ENCODE results near the gene LNX1.
A peak's percentile ranks its signal among the peaks of the same experiment; 100 is the strongest.

LNX1 gene

DNA sequence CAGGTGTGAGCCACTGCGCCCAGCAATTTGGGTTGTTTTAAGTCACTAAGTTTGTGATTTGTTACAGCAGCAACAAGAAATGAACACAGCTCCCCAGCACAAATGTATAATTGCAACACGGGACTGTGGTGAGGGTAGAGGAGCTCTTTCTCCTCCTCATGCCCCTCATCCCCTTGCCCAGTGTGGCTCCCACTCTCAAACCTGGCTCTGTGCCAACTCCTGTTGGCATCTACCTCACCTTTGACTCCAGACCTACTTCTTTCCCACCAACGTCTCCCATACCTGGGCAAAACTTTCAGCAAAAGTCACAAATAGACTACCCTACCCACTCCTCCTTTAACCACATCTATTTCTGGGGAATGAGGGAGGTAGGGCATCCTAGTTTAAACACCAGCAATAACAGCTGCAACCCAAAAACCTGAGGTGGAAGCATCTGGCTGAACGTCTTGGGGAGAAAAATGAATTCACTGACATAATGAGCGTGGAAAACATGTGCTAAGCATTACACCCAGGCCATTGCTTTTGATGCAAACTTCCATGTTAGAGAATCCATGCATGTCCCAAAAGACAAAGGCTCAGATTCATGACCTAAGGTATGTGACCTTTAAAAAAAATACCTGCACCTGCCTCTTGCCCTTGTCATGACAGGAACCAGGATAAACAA lies 19.2 kb downstream of the LNX1 start:
- DNase-seq, result no peak

DNA sequence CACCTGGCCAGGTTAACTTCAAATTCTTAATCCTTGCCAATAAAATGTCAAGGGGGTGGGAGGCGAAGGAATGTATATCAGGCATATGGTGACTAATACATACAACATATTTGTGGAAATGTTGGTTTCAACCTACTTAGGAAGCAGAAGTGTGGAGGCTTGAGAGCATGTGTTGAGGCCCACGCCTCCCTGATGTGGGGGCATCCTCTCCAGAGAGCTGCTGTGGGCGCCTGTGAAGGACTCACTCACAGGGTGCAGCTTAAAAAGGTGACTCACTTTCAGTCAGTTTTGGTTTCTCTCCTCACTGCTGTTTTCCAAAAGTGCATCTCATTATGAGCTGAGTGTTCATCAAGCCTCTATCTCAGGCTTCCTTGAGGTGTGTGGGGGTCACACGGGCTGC lies 27.5 kb downstream of the LNX1 start:
- DNase-seq, result no peak

DNA sequence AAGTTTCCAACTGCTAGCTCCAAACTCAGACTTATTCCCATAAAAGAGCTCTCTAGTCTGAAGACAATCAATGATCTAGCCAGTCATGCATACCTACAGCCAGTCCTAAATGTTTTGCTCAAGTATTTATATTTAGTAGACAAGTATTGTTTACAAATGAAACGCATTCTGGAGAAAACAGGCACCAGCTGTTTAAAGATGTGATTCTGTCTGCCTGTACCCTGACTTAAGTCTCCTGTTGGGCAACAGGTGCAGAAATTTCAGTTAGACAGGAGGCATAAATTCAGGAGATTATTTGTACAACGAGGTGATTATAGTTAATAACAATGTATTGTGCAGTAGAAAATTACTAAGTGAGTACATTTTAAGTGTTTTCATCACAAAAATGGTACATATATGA lies 28.9 kb downstream of the LNX1 start:
- DNase-seq, result no peak

DNA sequence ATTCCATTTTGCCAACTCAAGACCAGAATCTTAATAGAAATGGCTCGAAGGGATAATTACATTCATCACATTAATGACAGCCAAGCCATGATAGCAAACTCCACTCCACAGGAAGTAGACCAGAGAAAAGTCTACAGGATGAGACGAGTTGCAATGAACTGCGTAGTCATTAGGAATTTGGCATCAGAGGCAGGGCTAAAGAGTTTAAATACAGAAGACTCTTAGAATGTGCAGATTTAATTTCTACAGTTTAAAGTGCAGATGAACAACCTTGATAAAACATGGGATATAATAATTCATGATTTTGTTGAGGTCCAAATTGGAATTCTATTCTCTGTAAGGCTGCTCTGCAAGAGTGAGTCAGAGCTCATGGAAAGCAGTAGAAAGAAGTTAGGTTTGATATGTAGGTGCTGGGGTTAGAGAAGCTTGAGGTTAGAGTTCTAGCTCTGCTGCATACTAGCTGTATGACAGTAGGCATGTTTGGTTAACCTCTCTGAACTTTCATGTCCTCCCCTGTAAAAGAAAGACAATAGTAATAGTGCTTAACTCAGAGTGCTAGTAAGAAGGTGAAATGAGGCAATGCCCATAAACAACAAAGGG lies 32.2 kb downstream of the LNX1 start:
- DNase-seq, result no peak

DNA sequence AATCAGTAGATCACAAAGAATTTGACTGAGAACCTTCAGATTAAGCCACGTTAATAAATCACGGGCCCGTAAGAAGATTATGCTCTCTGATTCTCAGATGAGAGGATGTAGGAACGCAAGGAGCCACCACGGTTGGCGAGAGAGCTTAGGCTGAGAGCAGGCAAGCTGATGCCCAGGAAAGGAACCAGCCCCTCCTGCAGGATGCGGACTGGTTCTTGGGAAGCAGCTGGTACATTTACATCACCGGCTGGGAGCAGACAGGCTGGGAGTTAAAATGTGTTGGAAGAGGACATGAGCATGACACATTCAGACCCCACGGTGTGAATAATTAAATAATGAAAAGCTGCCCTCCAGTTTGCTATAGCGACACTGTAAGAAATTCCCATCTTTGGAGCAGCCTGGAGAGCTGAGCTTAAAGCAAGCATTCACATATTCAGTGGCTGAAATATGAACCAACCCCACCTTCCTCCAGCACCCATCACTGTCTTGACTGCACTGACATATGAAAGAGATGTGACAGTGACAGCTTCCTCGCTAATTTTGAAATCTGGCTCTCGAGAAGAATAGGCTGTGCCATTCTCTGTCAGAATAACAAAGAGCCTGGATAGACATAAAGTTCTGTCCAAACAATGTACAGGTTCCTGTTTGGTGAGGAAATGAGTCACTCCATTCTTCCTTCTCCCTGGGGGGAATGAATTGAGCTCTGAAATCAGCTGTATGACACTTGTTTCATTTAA lies 33.1 kb downstream of the LNX1 start:
- peak; percentile 31 to 73 for DNase-seq

DNA sequence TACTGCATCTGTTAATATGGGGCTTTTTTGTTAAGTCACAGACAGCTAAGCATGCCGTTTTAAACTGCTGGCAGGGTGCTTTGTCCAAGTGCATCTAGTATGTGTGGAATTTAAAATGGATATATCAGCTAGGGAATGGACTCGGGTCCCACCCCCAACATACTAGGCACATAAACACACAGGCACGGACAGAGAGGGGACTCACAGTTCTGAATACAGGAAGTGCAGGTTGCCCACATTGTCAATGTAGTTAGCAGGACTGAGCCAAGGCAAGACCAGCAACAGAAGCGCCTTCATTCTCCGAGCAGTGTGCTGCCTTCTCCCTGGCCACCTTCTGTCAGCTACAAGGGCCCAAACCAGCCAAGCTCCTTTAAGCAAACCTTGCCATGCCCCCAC lies 33.6 kb downstream of the LNX1 start:
- DNase-seq, result peak in 1 of 2 experiments; percentile 65

DNA sequence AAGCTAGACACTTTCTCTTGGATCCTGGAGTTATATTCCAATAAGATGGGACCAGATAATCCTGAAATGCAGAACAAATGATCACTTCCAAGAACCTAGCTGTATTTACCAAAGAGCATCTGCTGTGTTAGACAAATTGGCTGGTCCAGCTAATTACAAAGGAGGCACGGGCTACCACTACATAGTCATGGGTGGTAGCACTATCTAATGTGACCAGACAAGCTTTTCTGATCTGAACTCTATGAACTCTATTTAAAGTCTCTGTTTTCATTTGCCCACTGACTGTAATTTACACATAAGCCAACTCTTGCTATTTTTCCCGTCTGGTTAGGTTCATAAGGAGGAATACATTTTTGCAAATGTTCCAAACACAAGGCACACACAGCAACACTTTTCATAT lies 34.6 kb downstream of the LNX1 start:
- DNase-seq, result peak in 1 of 2 experiments; percentile 4

DNA sequence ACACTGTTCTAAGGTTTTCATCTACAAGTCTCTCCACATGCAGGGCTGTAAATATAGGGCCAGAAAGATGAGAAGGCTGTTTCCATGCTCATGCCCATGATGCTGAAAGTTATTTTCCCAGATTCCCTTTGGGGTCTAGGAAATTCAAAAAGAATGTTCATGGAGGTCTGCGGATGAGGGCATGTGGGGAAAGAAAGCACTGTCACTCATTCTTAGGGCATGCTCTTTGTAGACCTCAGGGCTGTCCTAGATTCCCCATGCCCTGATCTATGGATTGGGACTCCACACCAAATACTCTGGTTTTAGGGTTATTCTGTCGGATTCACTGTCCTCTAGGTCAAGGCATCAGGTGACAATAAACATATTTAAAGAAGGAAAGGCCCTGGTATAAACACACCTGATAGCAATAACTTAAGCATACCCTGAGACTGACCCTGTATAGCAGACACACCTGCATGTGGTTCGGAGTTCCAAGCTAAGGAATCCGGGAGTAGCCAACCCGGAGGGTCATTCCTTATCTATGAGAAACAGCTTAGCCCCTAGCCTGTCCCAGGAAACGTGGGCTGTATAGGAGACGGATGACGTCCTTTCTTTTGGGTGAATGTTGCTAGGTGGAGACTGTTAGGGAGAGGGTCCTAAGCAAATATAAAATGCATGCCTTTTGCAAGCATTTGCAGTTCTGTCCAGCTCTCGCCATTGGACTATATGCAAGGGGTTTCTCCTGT lies 37.6 kb downstream of the LNX1 start:
- DNase-seq, result no peak

DNA sequence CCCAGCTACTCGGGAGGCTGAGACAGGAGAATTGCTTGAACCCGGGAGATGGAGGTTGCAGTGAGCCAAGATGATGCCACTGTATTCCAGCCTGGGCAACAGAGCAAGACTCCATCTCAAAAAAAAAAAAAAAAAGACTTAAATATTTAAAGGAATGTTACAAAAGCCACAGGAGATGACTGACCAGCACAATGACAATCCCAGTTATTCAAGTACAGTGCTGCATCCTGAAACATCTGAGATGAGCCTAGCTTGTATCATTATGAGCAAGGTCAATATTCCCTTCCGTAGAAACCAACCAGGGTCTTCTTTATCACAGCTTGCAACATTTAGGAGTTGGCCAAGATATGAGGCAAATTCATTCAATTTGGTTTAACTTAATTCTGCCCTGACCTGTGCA lies 38.6 kb downstream of the LNX1 start:
- DNase-seq, result no peak

DNA sequence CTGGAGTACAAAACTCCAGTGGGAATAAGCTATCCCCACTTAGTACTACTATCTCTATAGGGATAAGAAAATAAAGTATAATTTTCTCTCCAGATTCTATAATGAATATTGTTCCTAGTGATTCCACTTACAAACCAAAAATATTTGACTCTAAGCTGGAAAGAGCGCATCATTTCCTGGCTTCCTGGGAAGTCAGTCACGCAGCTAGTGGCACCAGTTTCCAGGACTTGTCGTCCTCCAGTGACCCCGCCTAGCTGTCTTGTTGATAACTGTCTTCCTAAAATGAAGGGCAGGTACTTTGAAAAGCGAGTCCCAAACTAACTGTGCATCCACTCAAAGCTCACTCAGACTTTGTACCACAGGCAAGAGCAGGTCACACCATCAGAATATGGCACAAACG lies 39.3 kb downstream of the LNX1 start:
- no peak for DNase-seq

DNA sequence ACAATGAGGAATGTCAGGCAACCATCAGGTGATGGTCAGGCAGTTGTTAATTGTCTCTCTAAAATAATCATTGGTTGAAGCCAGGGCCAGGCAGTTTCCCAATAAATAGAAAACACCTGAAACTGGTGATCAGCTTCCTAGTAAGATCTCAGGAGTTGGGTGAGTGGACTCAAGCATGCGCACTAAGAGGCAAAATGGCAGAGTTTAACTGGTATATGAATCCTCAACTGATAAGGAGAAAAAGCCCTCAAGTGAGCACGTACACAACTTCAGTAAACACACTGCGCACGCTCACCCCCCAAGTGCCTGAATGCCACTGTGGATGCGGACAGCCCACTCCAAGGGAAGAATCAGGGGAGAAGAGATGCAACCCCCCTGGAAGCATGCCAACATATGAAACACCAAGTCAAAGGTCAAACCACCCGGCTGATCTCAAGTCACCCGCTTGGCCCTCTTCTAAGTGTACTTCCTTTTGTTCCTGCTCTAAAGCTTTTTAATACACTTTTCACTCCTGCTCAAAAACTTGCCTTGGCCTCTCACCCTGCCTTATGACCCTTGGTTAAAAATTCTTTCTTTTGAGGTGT lies 39.9 kb downstream of the LNX1 start:
- no peak for DNase-seq

DNA sequence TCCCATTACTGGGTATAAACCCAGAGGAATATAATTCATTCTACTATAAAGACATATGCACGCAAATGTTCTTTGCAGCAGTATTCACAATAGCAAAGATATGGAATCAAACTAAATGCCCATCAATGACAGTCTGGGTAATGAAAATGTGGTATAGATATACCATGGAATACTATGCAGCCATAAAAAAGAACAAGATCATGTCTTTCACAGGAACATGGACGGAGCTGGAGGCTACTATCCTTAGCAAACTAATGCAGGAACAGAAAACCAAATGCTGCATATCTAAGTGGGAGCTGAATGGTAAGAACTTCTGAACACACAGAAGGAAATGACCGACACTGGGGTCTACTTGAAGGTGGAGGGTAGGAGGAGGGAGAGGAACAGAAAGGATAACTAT lies 42.6 kb downstream of the LNX1 start:
- no peak for DNase-seq

DNA sequence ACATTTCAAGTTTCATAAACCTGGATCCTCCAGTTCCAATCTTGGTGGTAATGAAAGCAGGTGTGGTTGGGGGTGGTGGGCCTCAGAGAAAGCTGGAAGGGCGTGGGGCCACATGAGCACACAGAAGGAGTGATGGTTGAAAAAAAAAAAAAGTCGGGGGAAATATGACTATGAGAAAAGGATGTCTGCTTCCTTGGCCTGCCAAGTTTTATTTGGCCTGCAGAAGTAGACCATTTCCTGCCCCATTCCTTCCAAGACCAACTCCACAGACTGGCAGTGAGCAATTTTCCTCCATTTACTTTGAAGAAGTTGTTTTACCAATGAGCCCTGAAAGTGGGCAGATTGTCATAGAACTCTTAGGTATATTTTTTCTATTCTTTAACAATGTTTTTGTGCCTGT lies 43.3 kb downstream of the LNX1 start:
- DNase-seq, result no peak

DNA sequence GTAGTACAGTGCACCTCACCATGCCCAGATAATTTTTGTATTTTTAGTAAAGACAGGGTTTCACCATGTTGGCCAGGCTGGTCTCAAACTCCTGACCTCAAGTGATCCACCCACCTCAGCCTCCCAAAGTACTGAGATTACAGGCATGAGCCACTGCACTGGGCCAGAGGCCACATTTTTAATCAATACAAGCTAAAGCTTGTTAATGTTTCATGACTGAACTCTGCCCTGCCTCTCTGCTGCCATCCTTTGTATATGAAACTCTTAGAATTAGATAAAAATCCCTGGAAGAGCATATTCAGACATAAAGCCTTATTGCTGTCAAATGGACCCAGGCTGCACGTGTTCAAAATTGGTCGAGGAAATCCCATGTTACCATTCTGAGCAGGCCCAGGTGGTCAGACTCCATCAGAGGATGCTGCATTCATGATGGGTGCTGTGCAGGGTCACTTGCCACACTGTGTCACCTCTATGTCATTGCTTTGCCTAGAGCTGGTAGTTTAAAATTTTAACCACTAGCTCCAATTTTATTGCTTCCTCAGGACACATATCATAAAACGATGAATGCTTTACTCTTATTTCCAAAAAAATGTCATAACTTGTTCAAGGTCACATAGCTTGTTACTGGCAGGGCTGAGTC lies 45.2 kb downstream of the LNX1 start:
- DNase-seq, result no peak

DNA sequence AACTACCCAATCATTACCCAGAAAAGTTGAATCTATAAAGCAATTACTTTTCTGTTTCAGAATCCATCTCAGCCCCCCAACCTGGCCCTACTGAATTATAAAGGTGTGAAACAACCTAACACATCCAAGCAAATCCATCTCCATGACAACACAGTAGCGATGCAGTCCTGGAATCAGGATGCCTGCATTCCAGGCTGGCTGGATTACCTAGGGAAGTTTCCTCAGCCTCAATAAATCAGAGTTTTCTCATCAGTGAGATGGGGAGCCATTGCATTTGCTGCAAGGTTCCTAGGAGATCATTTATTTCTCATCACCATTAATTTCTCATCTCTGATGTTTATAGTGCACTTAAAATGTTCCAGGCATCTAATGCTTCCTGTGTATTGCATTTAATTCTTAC lies 46.0 kb downstream of the LNX1 start:
- DNase-seq, result no peak

DNA sequence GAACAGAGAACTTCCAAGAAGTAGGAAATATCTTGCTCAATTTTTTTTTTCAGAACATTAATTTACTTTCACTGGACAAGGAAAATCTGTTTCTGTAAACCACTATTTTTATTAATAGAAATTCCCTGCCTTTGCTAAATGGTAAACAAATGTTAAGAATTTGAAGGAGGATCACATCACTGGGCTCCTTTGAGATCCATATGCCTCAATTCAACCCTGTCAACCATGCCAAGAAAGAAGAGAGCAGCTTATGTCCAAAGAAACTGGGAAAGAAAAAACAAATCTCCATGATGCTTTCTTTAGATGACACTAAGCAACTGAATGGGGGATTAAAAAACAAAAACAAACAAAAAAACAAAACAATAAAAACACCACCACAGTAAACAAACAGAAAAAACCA lies 47.7 kb downstream of the LNX1 start:
- DNase-seq, result no peak

DNA sequence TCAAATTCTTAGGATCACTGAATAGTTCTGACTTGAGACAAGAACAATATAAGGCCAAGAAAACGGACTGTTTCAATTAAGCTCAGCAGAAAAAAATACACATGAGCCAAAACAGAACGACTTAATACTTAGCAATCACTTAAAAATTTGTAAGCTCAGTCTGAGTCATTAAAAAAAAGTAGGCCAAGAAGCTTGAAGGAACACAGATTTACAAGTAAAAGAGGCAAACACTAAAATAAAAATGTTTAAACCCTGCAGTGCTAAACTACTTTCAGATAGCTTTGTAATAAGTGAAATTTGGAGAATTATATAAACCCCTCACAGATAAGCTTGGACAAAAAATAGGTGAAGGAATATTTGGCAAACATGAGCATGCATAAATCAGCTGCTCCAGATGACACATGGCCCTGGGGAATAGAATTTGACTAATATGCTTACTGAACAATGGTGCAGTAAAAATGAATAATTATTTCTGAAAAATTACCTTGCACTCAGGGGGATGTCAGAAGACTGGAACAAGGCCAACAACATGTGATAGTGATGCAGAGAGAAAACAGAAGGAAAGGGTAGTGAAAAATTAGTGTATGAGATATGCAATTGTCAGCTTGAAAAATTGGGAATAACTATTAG lies 49.6 kb downstream of the LNX1 start:
- no peak for DNase-seq

DNA sequence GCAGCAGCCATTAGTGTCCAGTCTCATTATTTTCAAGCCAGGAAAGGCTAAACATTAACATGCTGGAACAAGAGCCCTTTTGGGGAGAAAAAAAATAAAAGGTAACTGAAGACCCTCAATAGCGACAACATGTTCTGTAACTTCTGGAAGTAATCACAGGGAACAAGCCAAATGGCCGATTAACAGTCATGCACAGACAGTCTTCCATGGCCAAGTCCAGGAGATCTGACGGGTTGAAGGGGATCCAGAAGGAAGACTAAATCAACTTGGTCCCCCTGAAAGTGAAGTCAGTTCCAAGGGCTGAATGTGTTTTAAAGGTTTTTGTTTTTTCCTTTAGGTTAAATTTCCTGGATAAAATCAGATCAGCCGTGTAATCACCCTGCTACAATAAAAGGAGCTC lies 52.5 kb downstream of the LNX1 start:
- no peak for DNase-seq

DNA sequence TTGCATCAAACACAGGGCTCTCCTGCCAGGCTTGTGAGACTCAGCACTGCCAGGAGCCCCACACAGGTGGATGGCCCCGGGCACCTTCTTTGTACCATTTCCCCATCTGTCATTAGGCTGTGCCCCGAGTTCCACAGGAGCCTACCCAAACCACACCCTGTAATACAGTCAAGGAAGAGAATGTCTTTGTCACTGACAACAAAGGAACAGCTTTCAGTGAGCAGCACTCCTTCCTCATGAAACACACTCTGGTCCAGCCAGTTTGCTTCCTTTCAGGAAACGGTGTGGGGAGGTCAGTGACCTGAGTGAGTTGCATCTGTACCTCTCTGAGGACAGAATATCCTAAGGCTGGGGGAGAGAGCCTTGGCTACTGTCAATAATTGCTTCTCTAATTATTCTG lies 53.7 kb downstream of the LNX1 start:
- DNase-seq, result no peak

DNA sequence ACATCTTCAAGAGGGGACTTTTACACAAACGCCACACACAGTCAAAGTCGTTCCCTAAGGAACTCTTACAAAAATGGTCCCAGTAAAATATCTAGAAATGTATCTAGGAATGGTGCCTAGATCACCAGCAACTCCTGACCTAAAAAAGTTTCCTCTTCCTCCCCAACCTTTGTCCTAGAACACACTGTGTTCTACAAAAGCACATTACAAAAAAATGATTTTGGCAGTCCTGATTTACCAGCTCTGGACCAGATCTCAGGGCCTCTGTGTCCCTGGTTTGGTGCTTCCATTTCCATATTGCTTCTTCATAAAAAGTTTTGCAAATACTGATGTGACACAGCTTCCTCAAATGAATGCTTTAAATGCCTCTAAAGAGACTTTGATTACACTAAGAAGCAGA lies 55.0 kb downstream of the LNX1 start:
- no peak for DNase-seq

DNA sequence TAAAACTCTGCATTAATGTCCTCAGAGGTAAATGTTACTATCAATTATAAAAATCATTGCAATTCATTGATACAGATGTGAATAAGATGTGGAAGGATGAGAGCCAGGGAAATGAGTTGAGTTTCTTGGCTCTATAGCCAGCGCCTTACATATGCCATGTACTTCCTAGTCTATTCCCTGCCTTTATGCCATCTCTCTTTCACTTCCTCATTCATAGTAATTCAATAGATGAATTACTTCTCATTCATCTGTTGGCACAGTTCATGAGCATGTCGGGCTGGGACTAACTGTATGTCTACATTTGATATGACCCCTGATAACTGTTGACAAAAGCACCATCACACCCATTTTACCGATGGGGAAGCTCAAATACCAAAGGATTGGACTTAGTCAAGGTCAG lies 55.7 kb downstream of the LNX1 start:
- DNase-seq, result no peak

DNA sequence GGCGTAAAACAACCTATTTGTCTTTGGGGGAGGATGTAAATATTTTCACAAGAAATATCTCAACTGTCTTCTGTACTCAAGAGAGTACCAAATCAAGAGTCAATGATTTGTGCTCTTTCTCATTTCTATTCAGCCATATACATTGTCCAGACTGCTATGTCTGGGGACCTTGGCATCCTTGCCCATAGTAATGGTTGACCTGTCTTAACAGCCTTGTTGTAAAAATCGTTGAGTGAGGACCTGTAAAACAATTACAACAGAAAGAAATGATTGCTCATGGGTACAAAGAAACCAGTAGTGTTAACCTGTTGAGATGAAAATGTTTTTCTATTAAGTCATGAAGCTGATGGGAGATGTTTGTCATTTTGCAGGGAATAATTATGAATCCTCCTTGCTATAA lies 56.6 kb downstream of the LNX1 start:
- DNase-seq, result no peak
